ENCODE measurements around the gene CADM1.

The CADM1 gene

DNA sequence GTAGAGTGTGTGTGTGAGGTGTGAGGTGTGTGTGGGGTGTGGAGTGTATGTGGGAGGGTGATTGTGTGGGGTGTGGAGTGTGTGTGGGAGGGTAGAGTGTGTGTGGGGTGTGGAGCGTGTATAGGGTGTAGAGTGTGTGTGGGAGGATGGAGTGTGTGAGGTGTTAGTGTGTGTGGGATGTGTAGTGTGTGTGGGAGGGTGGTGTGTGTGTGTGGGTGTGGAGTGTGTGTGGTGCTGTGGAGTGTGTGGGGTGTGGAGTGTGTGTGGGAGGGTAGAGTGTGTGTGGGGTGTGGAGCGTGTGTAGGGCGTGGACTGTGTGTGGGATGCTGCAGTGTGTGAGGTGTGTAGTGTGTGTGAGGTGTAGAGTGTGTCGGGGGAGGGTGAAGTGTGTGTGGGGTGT, 356.1 kb downstream of the CADM1 start:
- H4K20me1 ChIP-seq (ENCODE audit: control insufficient read depth, insufficient read depth, low read depth, low read length) = no peaks in the 10 kb centered on the region
- H3K9me3 ChIP-seq (ENCODE audit: control insufficient read depth, insufficient read depth, low read length) = peaks cover 5% of the 10 kb centered on the region; the same call in 1 of the 2 replicates
- no peak overlapping the region for H3K27ac ChIP-seq (ENCODE audit: low read depth, low read length)
- H3K27me3 ChIP-seq (ENCODE audit: control insufficient read depth, low read length) = no peaks in the 10 kb centered on the region
- TF ChIP-seq EZH2phosphoT487 (IDR thresholded peaks at IDR 0.05; ENCODE audit: borderline replicate concordance, low read length) (no peak), CTCF (IDR thresholded peaks at IDR 0.05; ENCODE audit: low read depth, low read length, poor library complexity, severe bottlenecking) (no peak)
- no peaks in the 10 kb centered on the region for H3K36me3 ChIP-seq (ENCODE audit: control insufficient read depth, low read length)
- H3K4me2 ChIP-seq (ENCODE audit: low read length) = no peak overlapping the region
- no peaks in the 10 kb centered on the region for H3K79me2 ChIP-seq (ENCODE audit: control insufficient read depth, low read length)
- H3F3A ChIP-seq (ENCODE audit: control insufficient read depth, insufficient read depth) = no peaks in the 10 kb centered on the region
- H3K9me2 ChIP-seq (replicated peaks; ENCODE audit: control insufficient read depth, low read length) = no peaks in the 10 kb centered on the region
- H3K4me3 ChIP-seq (ENCODE audit: low read length) = no peak overlapping the region
- no peaks in the 10 kb centered on the region for H3K4me1 ChIP-seq (ENCODE audit: control insufficient read depth, low read length)

DNA sequence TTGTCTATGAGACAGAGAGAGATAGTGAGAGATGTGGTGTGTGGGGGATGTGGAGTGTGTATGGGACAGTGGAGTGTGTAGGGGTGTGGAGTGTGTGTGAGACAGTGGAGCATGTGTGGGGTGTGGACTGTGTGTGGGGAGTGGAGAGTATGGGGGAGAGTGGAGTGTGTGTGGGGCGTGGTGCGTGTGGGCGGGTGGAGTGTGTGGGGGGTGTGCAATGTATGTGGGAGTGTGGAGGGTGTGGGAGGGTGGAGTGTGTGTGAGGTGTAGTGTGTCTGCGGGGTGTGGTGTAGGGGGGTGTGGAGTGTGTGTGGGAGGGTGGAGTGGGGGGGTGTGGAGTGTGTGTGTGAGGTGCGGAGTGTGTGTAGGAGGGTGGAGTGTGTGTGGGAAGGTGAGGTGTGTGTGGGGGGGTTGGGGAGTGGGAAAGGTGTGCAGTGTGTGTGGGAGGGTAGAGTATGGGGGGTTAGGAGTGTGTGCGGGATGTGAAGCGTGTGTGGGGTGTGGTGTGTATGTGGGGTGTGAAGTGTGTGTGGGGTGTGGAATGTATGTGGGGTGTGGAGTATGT, 356.9 kb downstream of the CADM1 start:
- TF ChIP-seq EZH2phosphoT487 (IDR thresholded peaks at IDR 0.05; ENCODE audit: borderline replicate concordance, low read length) (no peak), CTCF (IDR thresholded peaks at IDR 0.05; ENCODE audit: low read depth, low read length, poor library complexity, severe bottlenecking) (no peak)
- no peaks in the 10 kb centered on the region for H3K9me2 ChIP-seq (replicated peaks; ENCODE audit: control insufficient read depth, low read length)
- no peak overlapping the region for H3K4me3 ChIP-seq (ENCODE audit: low read length)
- no peaks in the 10 kb centered on the region for H3K36me3 ChIP-seq (ENCODE audit: control insufficient read depth, low read length)
- H3K9me3 ChIP-seq (ENCODE audit: control insufficient read depth, insufficient read depth, low read length) = peaks cover 5% of the 10 kb centered on the region; the same call in 1 of the 2 replicates
- H3K4me2 ChIP-seq (ENCODE audit: low read length) = no peak overlapping the region
- no peaks in the 10 kb centered on the region for H4K20me1 ChIP-seq (ENCODE audit: control insufficient read depth, insufficient read depth, low read depth, low read length)
- H3K4me1 ChIP-seq (ENCODE audit: control insufficient read depth, low read length) = no peaks in the 10 kb centered on the region
- H3F3A ChIP-seq (ENCODE audit: control insufficient read depth, insufficient read depth) = no peaks in the 10 kb centered on the region
- no peaks in the 10 kb centered on the region for H3K79me2 ChIP-seq (ENCODE audit: control insufficient read depth, low read length)
- no peaks in the 10 kb centered on the region for H3K27me3 ChIP-seq (ENCODE audit: control insufficient read depth, low read length)
- H3K27ac ChIP-seq (ENCODE audit: low read depth, low read length) = no peak overlapping the region

DNA sequence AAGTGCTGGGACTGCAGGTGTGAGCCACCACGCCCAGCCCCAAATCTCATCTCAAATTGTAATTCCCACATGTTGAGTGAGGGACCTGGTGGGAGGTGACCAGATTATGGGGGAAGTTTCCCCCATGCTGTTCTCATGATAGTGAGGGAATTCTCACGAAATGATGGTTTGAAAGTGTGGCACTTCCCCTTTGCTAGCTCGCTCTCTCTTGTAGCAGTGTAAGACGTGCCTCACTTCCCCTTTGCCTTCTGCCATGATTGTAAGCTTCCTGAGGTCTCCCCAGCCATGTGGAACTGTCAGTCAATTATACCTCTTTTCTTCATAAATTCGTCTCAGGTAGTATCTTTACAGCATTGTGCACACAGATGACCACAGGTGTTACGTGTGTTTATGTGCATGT, 357.8 kb downstream of the CADM1 start:
- H3K4me3 ChIP-seq (ENCODE audit: low read length) = no peak overlapping the region
- H3K4me1 ChIP-seq (ENCODE audit: control insufficient read depth, low read length) = no peaks in the 10 kb centered on the region
- no peaks in the 10 kb centered on the region for H4K20me1 ChIP-seq (ENCODE audit: control insufficient read depth, insufficient read depth, low read depth, low read length)

More for the DNA sequence above, 357.8 kb downstream of the CADM1 start:
- no peaks in the 10 kb centered on the region for H3K9me2 ChIP-seq (replicated peaks; ENCODE audit: control insufficient read depth, low read length)
- no peaks in the 10 kb centered on the region for H3F3A ChIP-seq (ENCODE audit: control insufficient read depth, insufficient read depth)
- H3K9me3 ChIP-seq (ENCODE audit: control insufficient read depth, insufficient read depth, low read length) = peaks cover 5% of the 10 kb centered on the region; the same call in 1 of the 2 replicates
- H3K79me2 ChIP-seq (ENCODE audit: control insufficient read depth, low read length) = no peaks in the 10 kb centered on the region
- H3K27ac ChIP-seq (ENCODE audit: low read depth, low read length) = no peak overlapping the region
- no peak for TF ChIP-seq CTCF (IDR thresholded peaks at IDR 0.05; ENCODE audit: low read depth, low read length, poor library complexity, severe bottlenecking)
- no peaks in the 10 kb centered on the region for H3K36me3 ChIP-seq (ENCODE audit: control insufficient read depth, low read length)
- H3K4me2 ChIP-seq (ENCODE audit: low read length) = no peak overlapping the region
- H3K27me3 ChIP-seq (ENCODE audit: control insufficient read depth, low read length) = no peaks in the 10 kb centered on the region
